Astrocyte (in vitro differentiated cells and primary cell): Measurements from ENCODE around the gene AP1B1. TPM values are rescaled to one million over a fixed set of nuclear protein-coding genes. Genes with fewer than 3 reads are reported as not detected.
A peak's percentile ranks its signal among the peaks of the same experiment; 100 is the strongest.

ENCODE experiments used
- DNase-seq: peaks from one replicate; pipeline ENCODE4 v3.0.0-alpha.2; 2010; ENCODE audit warnings: low read depth
- FAIRE-seq: peaks from 2 replicates; lab custom pipeline; 2011; peaks lifted over from hg19 to GRCh38; lab: Jason Lieb, UNC
- H2AFZ ChIP-seq: 2 replicates; pipeline ENCODE4 v1.6.0; 2012; ENCODE audit warnings: low read depth, low read length, inconsistent platforms
- H3K27ac ChIP-seq: 2 replicates; pipeline ENCODE4 v1.5.1; 2011; ENCODE audit warnings: low read depth, low read length, inconsistent platforms
- H3K27me3 ChIP-seq: 2 replicates; pipeline ENCODE4 v1.6.0; 2011; ENCODE audit warnings: low read length, inconsistent platforms; ENCODE audit not compliant: insufficient read depth
- H3K36me3 ChIP-seq: 2 replicates; pipeline ENCODE4 v1.5.1; 2011; ENCODE audit warnings: low read length, inconsistent platforms; ENCODE audit not compliant: insufficient read depth
- H3K4me1 ChIP-seq: 2 replicates; pipeline ENCODE4 v1.5.1; 2011; ENCODE audit warnings: low read length, inconsistent platforms; ENCODE audit not compliant: insufficient read depth
- H3K4me2 ChIP-seq: 2 replicates; pipeline ENCODE4 v1.6.0; 2012; ENCODE audit warnings: low read length, inconsistent platforms
- H3K4me3 ChIP-seq: 2 replicates; pipeline ENCODE4 v1.5.1; 2011; ENCODE audit warnings: low read depth, mild to moderate bottlenecking, low read length, inconsistent platforms; ENCODE audit not compliant: insufficient read depth
- H3K79me2 ChIP-seq: 2 replicates; pipeline ENCODE4 v1.6.0; 2012; ENCODE audit warnings: mild to moderate bottlenecking, low read length, inconsistent platforms; ENCODE audit not compliant: insufficient read depth
- H3K9ac ChIP-seq: 2 replicates; pipeline ENCODE4 v1.6.0; 2012; ENCODE audit warnings: mild to moderate bottlenecking, low read length, inconsistent platforms
- H3K9me3 ChIP-seq: 2 replicates; pipeline ENCODE4 v1.5.1; 2012; ENCODE audit warnings: low read depth, mild to moderate bottlenecking, low read length, inconsistent platforms; ENCODE audit not compliant: insufficient read depth
- H4K20me1 ChIP-seq: 2 replicates; pipeline ENCODE4 v1.6.0; 2012; ENCODE audit warnings: low read length, inconsistent platforms; ENCODE audit not compliant: insufficient read depth
- H3K27ac Mint-ChIP-seq: one replicate; pipeline ENCODE4 v1.8.0; 2021; ENCODE audit warnings: mild to moderate bottlenecking, mixed read lengths; ENCODE audit not compliant: unreplicated experiment
- H3K27me3 Mint-ChIP-seq: one replicate; pipeline ENCODE4 v1.8.0; 2021; ENCODE audit warnings: low read depth, mixed read lengths; ENCODE audit not compliant: unreplicated experiment
- H3K36me3 Mint-ChIP-seq: one replicate; pipeline ENCODE4 v1.8.0; 2021; ENCODE audit warnings: low read depth, mixed read lengths; ENCODE audit not compliant: unreplicated experiment
- H3K4me1 Mint-ChIP-seq: one replicate; pipeline ENCODE4 v1.8.0; 2021; ENCODE audit warnings: low read depth, mixed read lengths; ENCODE audit not compliant: unreplicated experiment
- H3K4me3 Mint-ChIP-seq: one replicate; pipeline ENCODE4 v1.8.0; 2021; ENCODE audit warnings: mild to moderate bottlenecking, moderate library complexity, mixed read lengths; ENCODE audit not compliant: unreplicated experiment
- H3K9me3 Mint-ChIP-seq: one replicate; pipeline ENCODE4 v1.8.0; 2021; ENCODE audit warnings: mild to moderate bottlenecking, mixed read lengths; ENCODE audit not compliant: unreplicated experiment
- CTCF ChIP-seq: IDR thresholded peaks from 2 replicates; pipeline ENCODE4 v1.5.1; 2011; ENCODE audit warnings: low read depth, mild to moderate bottlenecking, inconsistent platforms, low read length, moderate library complexity; ENCODE audit not compliant: insufficient read depth
- EZH2 ChIP-seq: IDR thresholded peaks from 2 replicates; pipeline ENCODE4 v1.6.1; 2012; ENCODE audit warnings: mild to moderate bottlenecking, low read length, inconsistent platforms; ENCODE audit not compliant: insufficient read depth
- microRNA-seq: library from miRNA; unstranded; fragments of <30 nt; microRNA quantifications from one replicate; pipeline ENCODE4 v1.2.0, GENCODE V29; 2020
- total RNA-seq: library from RNA; stranded (reverse); gene quantifications from 2 replicates; pipeline ENCODE4 v1.2.1, GENCODE V29; 2021

AP1B1 gene
- total RNA-seq, 1 donor from 2014 or later: 69.5 TPM

GRCh38 chr22:29277927-29278326, 110.4 kb downstream of the AP1B1 start:
- Histone ChIP-seq H3K4me1 (no peaks in the 10 kb centered on the region), H3K36me3 (peaks cover 76% of the 10 kb centered on the region), H4K20me1 (peaks cover 94% of the 10 kb centered on the region), H2AFZ (no peak overlapping the region), H3K9ac (no peak overlapping the region), H3K79me2 (peaks cover 94% of the 10 kb centered on the region), H3K9me3 (no peaks in the 10 kb centered on the region), H3K27ac (no peak overlapping the region), H3K4me3 (no peak overlapping the region), H3K4me2 (no peak overlapping the region), H3K27me3 (no peaks in the 10 kb centered on the region)
- Mint-ChIP-seq H3K4me3 (no peak overlapping the region), H3K27me3 (no peaks in the 10 kb centered on the region), H3K36me3 (peaks cover 22% of the 10 kb centered on the region), H3K27ac (no peak overlapping the region), H3K9me3 (no peaks in the 10 kb centered on the region), H3K4me1 (peaks cover 26% of the 10 kb centered on the region)
- FAIRE-seq (no peak), DNase-seq (no peak)
- no peak for TF ChIP-seq EZH2
- no peak for TF ChIP-seq CTCF

Small RNA genes within 50 kb of the gene (microRNA-seq; reads per million reads assigned to microRNA genes)
- gene MIR3653: 42.2 reads per million, percentile 56 among the genes with 10 or more reads in this experiment

Other genes with a start within 250 kb of the AP1B1 start
- 0.34 and 0.72 TPM in 2 replicates for gene EMID1, start 182.7 kb downstream of the AP1B1 start, total RNA-seq
- gene RHBDD3, start 120.6 kb downstream of the AP1B1 start, total RNA-seq: 35.6 and 39.2 TPM in 2 replicates
- 173 and 199 TPM in 2 replicates for gene EWSR1, start 120.3 kb downstream of the AP1B1 start, total RNA-seq
- gene GAS2L1, start 81.9 kb downstream of the AP1B1 start, total RNA-seq: 24.3 and 26.0 TPM in 2 replicates
- gene RASL10A, start 72.9 kb downstream of the AP1B1 start, total RNA-seq: 0.19 and 1.5 TPM in 2 replicates
- not detected in 2 replicates for gene RFPL1, start 50.0 kb upstream of the AP1B1 start, total RNA-seq
- 3.1 TPM in 2 replicates for gene NEFH, start 91.6 kb upstream of the AP1B1 start, total RNA-seq
- 85.0 and 92.5 TPM in 2 replicates for gene THOC5, start 165.2 kb upstream of the AP1B1 start, total RNA-seq
- gene NIPSNAP1, start 192.5 kb upstream of the AP1B1 start, total RNA-seq: 84.7 and 85.4 TPM in 2 replicates
- gene NF2, start 215.1 kb upstream of the AP1B1 start, total RNA-seq: 84.8 and 93.4 TPM in 2 replicates